Neural progenitor cell (in vitro differentiated cells): ENCODE measurements around the gene SIPA1L3. TPM values are rescaled to one million over a fixed set of nuclear protein-coding genes. Genes with fewer than 3 reads are reported as not detected.
A peak's percentile ranks its signal among the peaks of the same experiment; 100 is the strongest.

Source experiments
- DNase-seq: peaks from one replicate; pipeline ENCODE4 v3.0.0-alpha.2; 2016; ENCODE audit warnings: low spot score
- H2AFZ ChIP-seq: fragments of 200-600 bp; sonication (generic); replicated peaks from 2 replicates; pipeline ENCODE4 v1.6.1; 2016; ENCODE audit warnings: antibody characterized with exemption
- H3F3A ChIP-seq: fragments of 200-600 bp; sonication (generic); 2 replicates; pipeline ENCODE4 v1.6.1; 2016; ENCODE audit warnings: antibody characterized with exemption, low read depth
- H3K27ac ChIP-seq: fragments of 200-600 bp; sonication (generic); 2 replicates; pipeline ENCODE4 v1.5.1; 2016; ENCODE audit warnings: mild to moderate bottlenecking
- H3K27me3 ChIP-seq: fragments of 200-600 bp; sonication (generic); 2 replicates; pipeline ENCODE4 v1.6.1; 2016; ENCODE audit warnings: mild to moderate bottlenecking, moderate library complexity
- H3K36me3 ChIP-seq: fragments of 200-600 bp; sonication (generic); 2 replicates; pipeline ENCODE4 v1.5.1; 2016
- H3K4me1 ChIP-seq: fragments of 200-600 bp; sonication (generic); 2 replicates; pipeline ENCODE4 v1.6.1; 2016; ENCODE audit warnings: mixed run types
- H3K4me2 ChIP-seq: fragments of 200-600 bp; sonication (generic); 2 replicates; pipeline ENCODE4 v1.6.1; 2016
- H3K4me3 ChIP-seq: fragments of 200-600 bp; sonication (generic); 2 replicates; pipeline ENCODE4 v1.5.1; 2016
- H3K79me2 ChIP-seq: fragments of 200-600 bp; sonication (generic); 2 replicates; pipeline ENCODE4 v1.6.1; 2016; ENCODE audit warnings: low read depth
- H3K9ac ChIP-seq: fragments of 200-600 bp; sonication (generic); 2 replicates; pipeline ENCODE4 v1.6.1; 2016
- H3K9me3 ChIP-seq: fragments of 200-600 bp; sonication (generic); 2 replicates; pipeline ENCODE4 v1.5.1; 2016; ENCODE audit warnings: low read depth
- H4K20me1 ChIP-seq: fragments of 200-600 bp; sonication (generic); 2 replicates; pipeline ENCODE4 v1.6.1; 2016; ENCODE audit warnings: low read depth
- H3K27ac Mint-ChIP-seq: 3 replicates; pipeline ENCODE4 v1.8.0; 2021; ENCODE audit warnings: mixed read lengths
- H3K27me3 Mint-ChIP-seq: 2 replicates; pipeline ENCODE4 v1.8.0; 2022; ENCODE audit warnings: low read depth, mild to moderate bottlenecking, inconsistent platforms, moderate library complexity, mixed read lengths; ENCODE audit not compliant: insufficient read depth
- H3K36me3 Mint-ChIP-seq: 3 replicates; pipeline ENCODE4 v1.8.0; 2021; ENCODE audit warnings: mixed read lengths
- H3K4me1 Mint-ChIP-seq: 3 replicates; pipeline ENCODE4 v1.8.0; 2021; ENCODE audit warnings: mixed read lengths
- H3K4me3 Mint-ChIP-seq: 3 replicates; pipeline ENCODE4 v1.8.0; 2021; ENCODE audit warnings: mild to moderate bottlenecking, moderate library complexity, mixed read lengths
- H3K9me3 Mint-ChIP-seq: 3 replicates; pipeline ENCODE4 v1.8.0; 2020; ENCODE audit warnings: mixed read lengths
- EZH2 ChIP-seq: fragments of 200-600 bp; sonication (generic); IDR thresholded peaks from 2 replicates; pipeline ENCODE4 v1.6.1; 2017; ENCODE audit warnings: antibody characterized with exemption, mild to moderate bottlenecking, moderate library complexity
- EZH2phosphoT487 ChIP-seq: fragments of 200-600 bp; sonication (generic); IDR thresholded peaks from 2 replicates; pipeline ENCODE4 v1.6.1; 2017; ENCODE audit warnings: antibody characterized with exemption
- total RNA-seq: library from RNA; depleted of rRNA; stranded (reverse); fragments of >200 nt; gene quantifications from 2 replicates; pipeline ENCODE4 v1.2.3, GENCODE V29; 2015; ENCODE audit warnings: low replicate concordance
- TF ChIP-seq, protein P1 (sequence below): fragments of 200-600 bp; sonication (generic); IDR thresholded peaks from 2 replicates; pipeline ENCODE4 v1.5.1; 2017; ENCODE audit warnings: antibody characterized with exemption, mild to moderate bottlenecking

SIPA1L3 gene
- total RNA-seq, 1 donor from 2014 or later: 19.2 TPM

GRCh38 chr19:38221421-38221820 lies 314.4 kb downstream of the SIPA1L3 start:
- Mint-ChIP-seq H3K4me1 (peaks cover 26% of the 10 kb centered on the region), H3K27ac (no peak overlapping the region), H3K4me3 (no peak overlapping the region), H3K36me3 (peaks cover 7% of the 10 kb centered on the region), H3K27me3 (peaks cover 7% of the 10 kb centered on the region), H3K9me3 (no peaks in the 10 kb centered on the region)
- DNase-seq: no peak
- H3K27me3 ChIP-seq: peaks cover 14% of the 10 kb centered on the region
- H3F3A ChIP-seq: peaks cover 14% of the 10 kb centered on the region
- peaks cover 6% of the 10 kb centered on the region for H3K79me2 ChIP-seq
- no peaks in the 10 kb centered on the region for H3K9me3 ChIP-seq
- H3K4me1 ChIP-seq: peaks cover 4% of the 10 kb centered on the region
- H3K4me2 ChIP-seq: no peak overlapping the region
- H2AFZ ChIP-seq: no peak overlapping the region
- no peak overlapping the region for H3K27ac ChIP-seq
- TF ChIP-seq EZH2phosphoT487 (no peak), EZH2 (no peak)
- TF ChIP-seq, protein P1, sequence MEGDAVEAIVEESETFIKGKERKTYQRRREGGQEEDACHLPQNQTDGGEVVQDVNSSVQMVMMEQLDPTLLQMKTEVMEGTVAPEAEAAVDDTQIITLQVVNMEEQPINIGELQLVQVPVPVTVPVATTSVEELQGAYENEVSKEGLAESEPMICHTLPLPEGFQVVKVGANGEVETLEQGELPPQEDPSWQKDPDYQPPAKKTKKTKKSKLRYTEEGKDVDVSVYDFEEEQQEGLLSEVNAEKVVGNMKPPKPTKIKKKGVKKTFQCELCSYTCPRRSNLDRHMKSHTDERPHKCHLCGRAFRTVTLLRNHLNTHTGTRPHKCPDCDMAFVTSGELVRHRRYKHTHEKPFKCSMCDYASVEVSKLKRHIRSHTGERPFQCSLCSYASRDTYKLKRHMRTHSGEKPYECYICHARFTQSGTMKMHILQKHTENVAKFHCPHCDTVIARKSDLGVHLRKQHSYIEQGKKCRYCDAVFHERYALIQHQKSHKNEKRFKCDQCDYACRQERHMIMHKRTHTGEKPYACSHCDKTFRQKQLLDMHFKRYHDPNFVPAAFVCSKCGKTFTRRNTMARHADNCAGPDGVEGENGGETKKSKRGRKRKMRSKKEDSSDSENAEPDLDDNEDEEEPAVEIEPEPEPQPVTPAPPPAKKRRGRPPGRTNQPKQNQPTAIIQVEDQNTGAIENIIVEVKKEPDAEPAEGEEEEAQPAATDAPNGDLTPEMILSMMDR: no peak
- H4K20me1 ChIP-seq: peaks cover under 1% of the 10 kb centered on the region
- no peak overlapping the region for H3K4me3 ChIP-seq
- no peak overlapping the region for H3K9ac ChIP-seq
- H3K36me3 ChIP-seq: no peaks in the 10 kb centered on the region

DNA sequence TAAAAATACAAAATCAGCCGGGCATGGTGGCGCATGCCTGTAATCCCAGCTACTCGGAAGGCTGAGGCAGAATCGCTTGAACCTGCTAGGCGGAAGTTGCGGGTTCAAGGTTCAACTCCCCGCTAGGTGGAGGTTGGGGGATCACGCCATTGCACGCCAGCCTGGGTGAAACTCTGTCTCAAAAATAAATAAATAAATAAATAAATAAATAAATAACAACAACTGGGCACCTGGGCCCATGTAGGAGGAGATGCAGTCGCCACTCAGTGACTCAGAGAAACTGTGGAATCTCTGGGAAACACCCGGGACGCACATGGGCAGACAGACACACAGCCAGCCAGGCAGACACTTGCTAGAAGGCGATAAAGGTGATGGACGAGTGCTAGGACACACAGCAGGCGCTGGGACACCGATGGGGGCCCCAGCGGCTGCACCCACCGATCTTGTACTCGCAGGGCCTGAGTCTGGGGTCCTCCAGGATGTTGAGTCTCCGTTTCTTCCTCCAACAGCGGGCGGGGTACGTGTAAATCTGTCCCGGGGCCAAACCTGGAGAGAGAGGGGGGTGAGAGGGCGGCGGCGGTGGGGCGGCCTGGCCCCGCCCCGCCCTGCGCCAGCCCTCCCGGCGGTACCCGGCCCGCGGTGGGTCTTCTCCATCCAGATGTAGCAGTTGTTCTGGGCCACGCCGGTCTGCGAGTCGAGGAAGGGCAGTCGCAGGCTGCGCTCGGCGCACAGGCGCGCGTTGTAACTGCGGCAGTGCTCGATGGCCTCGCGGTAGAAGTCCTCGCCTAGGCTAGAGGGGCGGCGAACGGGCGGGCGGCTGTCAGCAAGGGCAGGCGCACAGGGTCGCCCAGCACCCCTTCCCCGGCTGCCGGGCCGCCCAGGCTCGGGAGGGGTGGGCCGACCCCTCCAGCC lies 315.2 kb downstream of the SIPA1L3 start:
- Mint-ChIP-seq H3K9me3 (no peaks in the 10 kb centered on the region), H3K27ac (no peak overlapping the region), H3K4me3 (no peak overlapping the region), H3K36me3 (peaks cover 7% of the 10 kb centered on the region), H3K4me1 (peaks cover 24% of the 10 kb centered on the region), H3K27me3 (peaks cover 12% of the 10 kb centered on the region)
- DNase-seq: no peak
- H3K79me2 ChIP-seq: peaks cover 6% of the 10 kb centered on the region
- no peaks in the 10 kb centered on the region for H3K36me3 ChIP-seq
- H3K27me3 ChIP-seq: peaks cover 22% of the 10 kb centered on the region
- peaks cover 4% of the 10 kb centered on the region for H3K4me1 ChIP-seq
- H3K9ac ChIP-seq: no peak overlapping the region
- H3K27ac ChIP-seq: no peak overlapping the region
- no peak overlapping the region for H3K4me3 ChIP-seq
- no peak overlapping the region for H2AFZ ChIP-seq
- peaks cover 8% of the 10 kb centered on the region for H4K20me1 ChIP-seq
- no peak for TF ChIP-seq EZH2phosphoT487
- no peak for TF ChIP-seq EZH2
- TF ChIP-seq, protein P1: no peak
- peaks cover 14% of the 10 kb centered on the region for H3F3A ChIP-seq
- no peaks in the 10 kb centered on the region for H3K9me3 ChIP-seq
- H3K4me2 ChIP-seq: peak overlapping the region; percentile 31

GRCh38 chr19:38223119-38223523 lies 316.1 kb downstream of the SIPA1L3 start:
- H4K20me1 ChIP-seq: peaks cover 18% of the 10 kb centered on the region
- peaks cover 33% of the 10 kb centered on the region for H3K4me1 Mint-ChIP-seq
- peaks cover 23% of the 10 kb centered on the region for H3F3A ChIP-seq
- H3K4me1 ChIP-seq: peaks cover 10% of the 10 kb centered on the region
- H3K4me3 Mint-ChIP-seq: peak overlapping the region; percentile 77
- TF ChIP-seq EZH2 (no peak), EZH2phosphoT487 (no peak)
- TF ChIP-seq, protein P1: no peak
- no peak for DNase-seq
- H3K27ac ChIP-seq: no peak overlapping the region
- H3K36me3 Mint-ChIP-seq: peaks cover 7% of the 10 kb centered on the region
- peaks cover 15% of the 10 kb centered on the region for H3K27me3 Mint-ChIP-seq
- H3K9me3 Mint-ChIP-seq: no peaks in the 10 kb centered on the region
- no peak overlapping the region for H3K9ac ChIP-seq
- no peak overlapping the region for H3K27ac Mint-ChIP-seq
- H2AFZ ChIP-seq: no peak overlapping the region
- H3K79me2 ChIP-seq: peaks cover 6% of the 10 kb centered on the region
- H3K4me3 ChIP-seq: peak overlapping the region; percentile 78
- no peaks in the 10 kb centered on the region for H3K9me3 ChIP-seq
- peak overlapping the region; percentile 85 for H3K4me2 ChIP-seq
- H3K27me3 ChIP-seq: peaks cover 31% of the 10 kb centered on the region
- H3K36me3 ChIP-seq: no peaks in the 10 kb centered on the region
